H1 (cell line): ENCODE results near the gene CPT1A. TPM values are rescaled to one million over a fixed set of nuclear protein-coding genes. Genes with fewer than 3 reads are reported as not detected.

Source experiments
- CTCF ChIA-PET: fragments of 300-600 bp; sonication (Branson Sonifier 250); formaldehyde crosslinking; loops from one replicate; lab custom pipeline; 2021; ENCODE audit not compliant: partially characterized antibody; lab: Charles Lee
- POLR2A ChIA-PET: fragments of 300-600 bp; sonication (Branson Sonifier 250); formaldehyde crosslinking; loops from one replicate; lab custom pipeline; 2021; ENCODE audit warnings: inconsistent platforms; ENCODE audit not compliant: partially characterized antibody; lab: Charles Lee
- DNase-seq, 2 experiments: peaks; one replicate each; pipeline versions ENCODE4 v3.0.0 to v3.0.0-alpha.2; 2010 to 2022; ENCODE audit warnings: low spot score in 2 of 2, low read depth in 1 of 2, mixed read lengths in 1 of 2
- FAIRE-seq: peaks from 2 replicates; lab custom pipeline; 2011; peaks lifted over from hg19 to GRCh38; lab: Jason Lieb, UNC
- H2AFZ ChIP-seq: 2 replicates; pipeline ENCODE4 v1.8.1; 2012; ENCODE audit warnings: low read length, inconsistent platforms
- H2AK5ac ChIP-seq: 2 replicates; pipeline ENCODE4 v1.6.1; 2013; ENCODE audit warnings: low read depth, low read length
- H2BK120ac ChIP-seq: replicated peaks from 2 replicates; pipeline ENCODE3; 2013; ENCODE audit warnings: low read depth, low read length, inconsistent platforms
- H2BK12ac ChIP-seq: 2 replicates; pipeline ENCODE4 v1.6.1; 2013; ENCODE audit warnings: low read depth, low read length
- H2BK15ac ChIP-seq: 2 replicates; pipeline ENCODE4 v1.6.1; 2013; ENCODE audit warnings: low read length
- H2BK20ac ChIP-seq: 2 replicates; pipeline ENCODE4 v1.6.1; 2013; ENCODE audit warnings: low read length
- H2BK5ac ChIP-seq: 2 replicates; pipeline ENCODE4 v1.6.1; 2013; ENCODE audit warnings: low read depth, low read length
- H3K14ac ChIP-seq: 2 replicates; pipeline ENCODE4 v1.6.1; 2013; ENCODE audit warnings: inconsistent platforms; ENCODE audit not compliant: insufficient read length
- H3K18ac ChIP-seq: 2 replicates; pipeline ENCODE4 v1.6.1; 2013; ENCODE audit warnings: low read length; ENCODE audit errors: extremely low read depth
- H3K23ac ChIP-seq: 2 replicates; pipeline ENCODE4 v1.6.1; 2013; ENCODE audit warnings: inconsistent platforms; ENCODE audit not compliant: insufficient read length
- H3K23me2 ChIP-seq: 2 replicates; pipeline ENCODE4 v1.6.1; 2013; ENCODE audit warnings: low read depth, low read length
- H3K27ac ChIP-seq: 2 replicates; pipeline ENCODE4 v1.6.1; 2011; ENCODE audit warnings: low read depth, low read length, inconsistent platforms
- H3K27me3 ChIP-seq, 4 experiments: replicated peaks in 1 of 4; 1 replicate in 1 of 4; 2 replicates in 3 of 4; pipeline versions ENCODE4 v1.6.1 to v1.8.1; 2011 to 2013; ENCODE audit warnings: low read length in 3 of 4, mild to moderate bottlenecking in 3 of 4, inconsistent platforms in 2 of 4, mixed read lengths in 2 of 4, moderate library complexity in 1 of 4; ENCODE audit not compliant: control insufficient read depth in 3 of 4, insufficient read depth in 3 of 4; ENCODE audit errors: extremely low read depth in 1 of 4
- H3K36me3 ChIP-seq, 4 experiments: 2 replicates each; pipeline versions ENCODE4 v1.6.1 to v1.8.1; 2011 to 2013; ENCODE audit warnings: mild to moderate bottlenecking in 4 of 4, low read length in 3 of 4, moderate library complexity in 2 of 4, control low read depth in 1 of 4, inconsistent platforms in 1 of 4; ENCODE audit not compliant: insufficient read depth in 4 of 4, control insufficient read depth in 2 of 4
- H3K4ac ChIP-seq: replicated peaks from 2 replicates; pipeline ENCODE3; 2013; ENCODE audit warnings: low read length, low read depth, mixed read lengths, inconsistent platforms; ENCODE audit not compliant: insufficient read length
- H3K4me1 ChIP-seq, 4 experiments: replicated peaks in 1 of 4; 1 replicate in 1 of 4; 2 replicates in 3 of 4; pipeline versions ENCODE4 v1.6.1 to v1.8.1; 2011 to 2013; ENCODE audit warnings: low read length in 3 of 4, inconsistent platforms in 2 of 4, mixed read lengths in 1 of 4; ENCODE audit not compliant: insufficient read depth in 4 of 4, control insufficient read depth in 3 of 4
- H3K4me2 ChIP-seq, 2 experiments: 2 replicates each; pipeline versions ENCODE4 v1.6.1 to v1.8.1; 2011 to 2013; ENCODE audit warnings: low read depth in 2 of 2, low read length in 2 of 2, control low read depth in 1 of 2, inconsistent platforms in 1 of 2, mild to moderate bottlenecking in 1 of 2; ENCODE audit not compliant: insufficient read depth in 1 of 2
- H3K4me3 ChIP-seq, 4 experiments: fragments of 200-600, 300-600 bp in 1 of 4; sonication (generic), shearing (Covaris generic), sonication (Bioruptor Twin) in 1 of 4; 2 replicates each; pipeline versions ENCODE4 v1.5.1 to v1.8.1; 2011 to 2016; ENCODE audit warnings: low read length in 4 of 4, low read depth in 3 of 4, control low read depth in 2 of 4, inconsistent platforms in 2 of 4, mild to moderate bottlenecking in 2 of 4, mixed read lengths in 1 of 4, moderate library complexity in 1 of 4; ENCODE audit not compliant: insufficient read depth in 2 of 4; ENCODE audit errors: extremely low read depth in 1 of 4
- H3K56ac ChIP-seq: replicated peaks from 2 replicates; pipeline ENCODE3; 2013; ENCODE audit warnings: low read depth, mild to moderate bottlenecking, mixed read lengths, low read length, inconsistent platforms; ENCODE audit not compliant: insufficient read length
- H3K79me1 ChIP-seq: 2 replicates; pipeline ENCODE4 v1.6.1; 2013; ENCODE audit warnings: low read depth, low read length, control low read depth
- H3K79me2 ChIP-seq, 2 experiments: 2 replicates each; pipeline versions ENCODE4 v1.6.1 to v1.8.1; 2012 to 2013; ENCODE audit warnings: low read length in 2 of 2, mild to moderate bottlenecking in 2 of 2, inconsistent platforms in 1 of 2; ENCODE audit not compliant: insufficient read depth in 2 of 2, control insufficient read depth in 1 of 2
- H3K9ac ChIP-seq, 4 experiments: replicated peaks in 1 of 4; 1 replicate in 1 of 4; 2 replicates in 3 of 4; pipeline versions ENCODE4 v1.6.1 to v1.8.1; 2011 to 2013; ENCODE audit warnings: low read depth in 3 of 4, low read length in 3 of 4, control low read depth in 2 of 4, mild to moderate bottlenecking in 2 of 4, moderate library complexity in 2 of 4, inconsistent platforms in 1 of 4; ENCODE audit errors: extremely low read depth in 1 of 4
- H3K9me3 ChIP-seq, 2 experiments: 2 replicates each; pipeline versions ENCODE4 v1.6.1 to v1.8.1; 2012 to 2013; ENCODE audit warnings: mild to moderate bottlenecking in 2 of 2, moderate library complexity in 2 of 2, control low read depth in 1 of 2, inconsistent platforms in 1 of 2, low read depth in 1 of 2, low read length in 1 of 2, mixed read lengths in 1 of 2; ENCODE audit not compliant: insufficient read depth in 2 of 2
- H4K20me1 ChIP-seq, 2 experiments: replicated peaks in 1 of 2; 2 replicates each; pipeline versions ENCODE3 to v1.8.1; 2011 to 2013; ENCODE audit warnings: inconsistent platforms in 2 of 2, low read length in 2 of 2, mild to moderate bottlenecking in 1 of 2; ENCODE audit not compliant: insufficient read depth in 2 of 2, control insufficient read depth in 1 of 2
- H4K5ac ChIP-seq: 2 replicates; pipeline ENCODE4 v1.6.1; 2013; ENCODE audit warnings: low read length, low read depth, mixed read lengths, inconsistent platforms; ENCODE audit not compliant: insufficient read length
- H4K8ac ChIP-seq: 2 replicates; pipeline ENCODE4 v1.8.0; 2013; ENCODE audit warnings: mild to moderate bottlenecking, moderate library complexity, low read length, inconsistent platforms; ENCODE audit not compliant: insufficient read depth; ENCODE audit errors: extremely low read depth
- H4K91ac ChIP-seq: replicated peaks from 2 replicates; pipeline ENCODE3; 2013; ENCODE audit warnings: low read length, mixed read lengths, inconsistent platforms; ENCODE audit not compliant: insufficient read length
- KDM4A ChIP-seq: IDR thresholded peaks from one replicate; pipeline ENCODE4 v1.7.1; 2012; ENCODE audit warnings: low read depth, mild to moderate bottlenecking, moderate library complexity, low read length, inconsistent platforms; ENCODE audit not compliant: severe bottlenecking
- RAD21 ChIP-seq, 2 experiments: IDR thresholded peaks in 1 of 2; conservative IDR thresholded peaks in 1 of 2; 2 replicates each; pipeline ENCODE4 v1.6.1; 2011; ENCODE audit warnings: low read depth in 2 of 2, low read length in 2 of 2, improper control_type of control experiment in 1 of 2, inconsistent platforms in 1 of 2, mild to moderate bottlenecking in 1 of 2, moderate library complexity in 1 of 2
- TBP ChIP-seq: IDR thresholded peaks from 2 replicates; pipeline ENCODE4 v1.6.1; 2011; ENCODE audit warnings: low read depth, low read length, improper control_type of control experiment
- YY1 ChIP-seq: IDR thresholded peaks from 2 replicates; pipeline ENCODE4 v1.6.1; 2011; ENCODE audit warnings: low read depth, mild to moderate bottlenecking, low read length
- WGBS, 2 experiments: shearing (Covaris generic) in 1 of 2; methylation state at CpG; one replicate each; pipeline versions ENCODE4 v1.1.6 to v1.1.7; 2013 to 2015; ENCODE audit warnings: low lambda C conversion rate in 2 of 2, mixed read lengths in 2 of 2, inconsistent platforms in 1 of 2, low coverage in 1 of 2, missing lambda C conversion rate in 1 of 2; ENCODE audit not compliant: insufficient replicate concordance in 2 of 2, insufficient coverage in 1 of 2, insufficient read length in 1 of 2; ENCODE audit errors: extremely low coverage in 1 of 2, missing lambda C conversion rate in 1 of 2; 5-methylcytosine and 5-hydroxymethylcytosine counted together
- polyA plus RNA-seq, 7 experiments: library from polyadenylated mRNA; depleted of rRNA in 3 of 7; stranded (reverse) in 5 of 7; unstranded in 2 of 7; fragments of >200 nt in 5 of 7; fragments of 200-250 nt in 2 of 7; gene quantifications; 1 replicate in 5 of 7; 2 replicates in 1 of 7; 4 replicates in 1 of 7; pipeline versions ENCODE4 v1.2.1 to v1.2.3, GENCODE V29; 2011 to 2013; ENCODE audit warnings: missing spikeins in 2 of 7, mixed read lengths in 2 of 7
- total RNA-seq: library from RNA; stranded (reverse); fragmentation: NEBNext Ultra II Directional; extraction: Animal tissue kit (Norgen Biotek cat#: 25700); gene quantifications from 2 replicates; pipeline ENCODE4 v1.2.1, GENCODE V29; 2021
- TF ChIP-seq, protein P1 (sequence below), 3 experiments: IDR thresholded peaks; 1 replicate in 2 of 3; 2 replicates in 1 of 3; pipeline versions ENCODE4 v1.5.1 to v1.6.1; 2011; ENCODE audit warnings: low read length in 3 of 3, mild to moderate bottlenecking in 3 of 3, inconsistent platforms in 2 of 3, low read depth in 1 of 3, moderate library complexity in 1 of 3; ENCODE audit not compliant: insufficient read depth in 1 of 3; ENCODE audit errors: control extremely low read depth in 1 of 3

The CPT1A gene
- total and polyA plus RNA-seq, 2 of the 8 experiments (the other 6 are each of a cell fraction or from before 2014, with no cell fraction given), result 2.9 to 12.2 TPM

DNA sequence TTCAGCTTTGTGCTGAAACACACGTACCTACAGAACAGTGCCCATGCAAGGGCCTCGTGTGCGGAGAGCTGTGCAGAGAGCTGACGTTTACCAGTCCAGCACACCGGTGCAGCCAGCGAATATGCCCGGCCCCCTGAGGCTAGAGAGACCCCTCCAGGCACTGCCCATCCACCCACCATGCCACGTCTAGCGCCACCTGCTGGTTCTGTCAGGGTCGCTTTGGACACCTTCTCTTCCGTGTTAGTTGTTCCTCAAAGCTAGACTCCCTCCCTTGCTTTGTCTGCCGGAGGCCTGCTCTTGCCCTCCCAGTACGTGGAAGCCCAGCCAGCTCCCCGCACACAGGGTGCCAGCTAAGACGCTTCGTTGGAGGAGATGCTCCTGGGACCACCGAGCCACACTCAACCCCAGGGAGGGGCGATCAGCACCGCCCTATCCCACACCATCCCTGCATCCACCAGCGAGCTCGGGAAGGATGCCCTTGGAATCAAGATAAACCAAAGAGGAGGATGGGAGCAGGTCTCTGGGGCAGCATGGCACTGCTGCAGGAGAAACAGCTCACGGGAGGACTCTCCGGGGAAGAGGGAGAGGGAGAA is 43.4 kb downstream of the CPT1A start:
- Histone ChIP-seq H3K27ac (no peak overlapping the region), H3K4me1 (peaks cover 0 to 4% (median 2%) of the 10 kb centered on the region in 4 experiments; a peak in 3 of 7 replicates), H3K18ac (peak overlapping the region; percentile 48), H3K23ac (no peak overlapping the region), H3K4me2 (peak overlapping the region in 1 of 2 experiments; percentile 23; a peak in 3 of 4 replicates), H3K36me3 (no peaks in the 10 kb centered on the region; a peak in 1 of 8 replicates), H3K4me3 (no peak overlapping the region), H4K91ac (no peak overlapping the region), H2AK5ac (peak overlapping the region; percentile 75; the same call in 1 of the 2 replicates), H3K9me3 (no peaks in the 10 kb centered on the region), H2BK120ac (no peak overlapping the region), H3K79me1 (no peaks in the 10 kb centered on the region), H3K79me2 (no peaks in the 10 kb centered on the region), H2BK15ac (0 out of 2 replicates have a peak overlapping the region, but pooled peaks have one; percentile 65), H3K14ac (no peak overlapping the region), H3K9ac (no peak overlapping the region), H4K20me1 (no peaks in the 10 kb centered on the region), H3K23me2 (no peaks in the 10 kb centered on the region), H3K4ac (no peak overlapping the region), H3K56ac (no peak overlapping the region), H2BK20ac (peak overlapping the region; percentile 80; the same call in 1 of the 2 replicates), H2AFZ (peak overlapping the region; percentile 81; the same call in 1 of the 2 replicates), H2BK12ac (peak overlapping the region; percentile 95; the same call in 1 of the 2 replicates), H4K5ac (no peak overlapping the region), H2BK5ac (no peak overlapping the region), H3K27me3 (no peaks in the 10 kb centered on the region), H4K8ac (no peak overlapping the region; the same call in 1 of the 2 replicates)
- 58% methylated on average over 21 of the region's 23 CpGs; no CpG with 5 or more reads in 1 of the 2 experiments for whole genome bisulfite sequencing, 2 experiments
- ChIA-PET POLR2A (interaction anchor here (0.9 to 1.2 kb wide), 3 partner anchors 57 to 113 kb away, joined by 3 read pairs; no protein-coding TSS in a partner anchor), CTCF (interaction anchor here (0.5 to 8.7 kb wide), 59 partner anchors 9 to 1434 kb away, joined by 3 to 63 read pairs (median 5); partner anchors contain the start of gene TESMIN)
- FAIRE-seq (no peak), DNase-seq (peak; percentile 23 to 89)
- TF ChIP-seq YY1, result peak; percentile 53; the same call in 1 of the 2 replicates
- TF ChIP-seq TBP, result no peak
- peak; percentile 60 to 73 for TF ChIP-seq RAD21 (IDR thresholded peaks at IDR 0.05 in 1 of 2, conservative IDR thresholded peaks at IDR 0.05 in 1 of 2; ENCODE audit: low read depth in 2 of 2, low read length in 2 of 2)
- TF ChIP-seq, protein P1, sequence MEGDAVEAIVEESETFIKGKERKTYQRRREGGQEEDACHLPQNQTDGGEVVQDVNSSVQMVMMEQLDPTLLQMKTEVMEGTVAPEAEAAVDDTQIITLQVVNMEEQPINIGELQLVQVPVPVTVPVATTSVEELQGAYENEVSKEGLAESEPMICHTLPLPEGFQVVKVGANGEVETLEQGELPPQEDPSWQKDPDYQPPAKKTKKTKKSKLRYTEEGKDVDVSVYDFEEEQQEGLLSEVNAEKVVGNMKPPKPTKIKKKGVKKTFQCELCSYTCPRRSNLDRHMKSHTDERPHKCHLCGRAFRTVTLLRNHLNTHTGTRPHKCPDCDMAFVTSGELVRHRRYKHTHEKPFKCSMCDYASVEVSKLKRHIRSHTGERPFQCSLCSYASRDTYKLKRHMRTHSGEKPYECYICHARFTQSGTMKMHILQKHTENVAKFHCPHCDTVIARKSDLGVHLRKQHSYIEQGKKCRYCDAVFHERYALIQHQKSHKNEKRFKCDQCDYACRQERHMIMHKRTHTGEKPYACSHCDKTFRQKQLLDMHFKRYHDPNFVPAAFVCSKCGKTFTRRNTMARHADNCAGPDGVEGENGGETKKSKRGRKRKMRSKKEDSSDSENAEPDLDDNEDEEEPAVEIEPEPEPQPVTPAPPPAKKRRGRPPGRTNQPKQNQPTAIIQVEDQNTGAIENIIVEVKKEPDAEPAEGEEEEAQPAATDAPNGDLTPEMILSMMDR (IDR thresholded peaks at IDR 0.05; ENCODE audit: control extremely low read depth in 1 of 3, insufficient read depth in 1 of 3, low read depth in 1 of 3, low read length in 3 of 3), result peak; percentile 79 to 93 (median 91)
- TF ChIP-seq KDM4A, result no peak
